NCI-H1694 treated with DMSO at 0.1 percent for 48 hours (cell line): ENCODE results near the gene FNDC11.
"Not testable (repeated sequence)": the region's sequence is repeated elsewhere in the genome, so short reads cannot be mapped to it uniquely, and the experiment has no call there.

ENCODE experiments used
- DNase-seq: peaks from one replicate; lab custom pipeline; 2025; lab: John Stamatoyannopoulos, UW

The FNDC11 gene, protein sequence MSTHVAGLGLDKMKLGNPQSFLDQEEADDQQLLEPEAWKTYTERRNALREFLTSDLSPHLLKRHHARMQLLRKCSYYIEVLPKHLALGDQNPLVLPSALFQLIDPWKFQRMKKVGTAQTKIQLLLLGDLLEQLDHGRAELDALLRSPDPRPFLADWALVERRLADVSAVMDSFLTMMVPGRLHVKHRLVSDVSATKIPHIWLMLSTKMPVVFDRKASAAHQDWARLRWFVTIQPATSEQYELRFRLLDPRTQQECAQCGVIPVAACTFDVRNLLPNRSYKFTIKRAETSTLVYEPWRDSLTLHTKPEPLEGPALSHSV

GRCh38 chr20:63553933-63554290 lies at the start of gene FNDC11:
FNDC11 (plus strand) TSS chr20:63554159; CDS start chr20:63555664, 1,505 bp downstream.
- DNase-seq, result no peak

DNA sequence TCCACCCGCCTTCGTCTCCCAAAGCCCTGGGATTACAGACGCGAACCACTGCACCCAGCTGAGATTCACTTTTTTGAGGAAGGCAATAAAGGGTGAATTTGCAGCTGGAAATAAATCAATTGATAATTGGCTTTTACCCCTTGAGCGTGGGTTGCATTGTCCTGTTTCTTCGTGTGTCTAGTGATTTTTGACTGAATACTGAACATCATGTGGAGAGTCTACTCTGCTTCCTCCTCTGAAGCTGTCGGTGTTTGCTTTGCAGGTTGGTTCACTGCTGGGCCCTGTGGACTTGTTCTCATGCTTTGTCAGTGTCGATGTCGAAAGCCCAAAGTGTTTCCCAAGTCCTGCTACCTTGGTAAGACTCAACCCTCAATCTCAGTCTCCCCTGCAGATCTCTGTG lies 49.3 kb upstream of the FNDC11 start:
- DNase-seq, result no peak

DNA sequence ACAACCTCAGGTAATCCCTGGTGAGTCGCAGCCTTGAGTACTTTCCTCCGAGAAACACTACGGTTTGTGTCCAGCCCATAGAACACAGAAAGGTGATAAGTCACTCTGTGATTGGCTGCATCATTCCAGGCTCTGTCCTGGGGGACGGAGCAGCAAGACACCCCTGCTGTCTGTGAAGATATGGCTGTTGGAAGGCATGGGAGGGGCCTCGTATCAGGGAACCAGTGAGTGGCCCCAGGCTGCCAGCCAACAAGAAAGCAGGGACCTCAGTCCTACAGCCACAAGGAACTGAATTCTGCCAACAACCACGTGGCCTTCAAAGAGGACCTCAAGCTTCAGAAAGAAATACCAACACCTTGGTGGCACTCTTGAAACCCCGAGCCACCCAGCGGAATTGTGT lies 48.7 kb upstream of the FNDC11 start:
- DNase-seq, result no peak

DNA sequence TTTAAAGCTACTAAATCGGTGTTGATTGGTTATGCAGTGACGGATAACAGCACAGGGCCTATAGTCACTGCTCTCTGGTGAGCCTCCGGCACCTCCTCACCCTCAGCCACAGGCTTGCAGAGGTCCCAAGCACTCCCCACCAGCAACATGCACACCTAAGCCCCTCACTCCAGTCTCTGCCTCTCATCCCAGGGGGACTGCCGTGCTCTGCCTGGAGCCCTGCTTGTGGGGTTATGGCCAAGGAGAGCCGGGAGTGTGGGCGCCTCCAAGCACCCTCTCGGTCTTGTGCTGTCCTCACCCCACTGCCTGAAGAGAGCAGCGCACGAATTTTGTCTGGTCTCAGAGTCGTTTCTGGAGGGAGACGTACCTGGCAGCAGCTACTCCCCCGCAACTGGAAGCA lies 48.2 kb upstream of the FNDC11 start:
- DNase-seq, result no peak

GRCh38 chr20:63507083-63507743 lies 46.7 kb upstream of the FNDC11 start:
- no peak for DNase-seq

GRCh38 chr20:63508072-63508768 lies 45.7 kb upstream of the FNDC11 start:
- no peak for DNase-seq

DNA sequence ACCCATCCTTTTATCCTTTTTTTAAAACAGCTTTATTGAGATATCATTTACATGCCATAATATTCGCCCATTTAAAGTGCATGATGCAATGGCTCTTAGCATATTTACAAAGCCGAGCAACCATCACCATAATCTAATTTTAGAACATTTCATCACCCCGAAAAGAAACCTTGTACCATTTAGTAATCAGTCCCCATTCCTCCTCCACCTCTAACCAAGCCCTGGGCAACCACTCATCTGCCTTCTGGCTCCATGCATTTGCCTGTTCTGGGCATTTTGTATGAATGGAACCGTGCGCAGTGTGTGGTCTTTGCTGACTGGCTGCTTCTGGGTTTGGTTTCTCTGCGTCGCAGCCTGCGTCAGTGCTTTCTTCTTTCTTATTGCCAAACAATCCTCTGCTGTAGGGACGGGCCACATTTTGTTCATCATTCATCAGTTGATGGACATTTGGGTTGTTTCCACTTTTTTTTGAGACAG lies 44.8 kb upstream of the FNDC11 start:
- no peak for DNase-seq

- no peak for DNase-seq
Observed at GRCh38 chr20:63513207-63513606, 40.8 kb upstream of the FNDC11 start.

- not testable (repeated sequence) for DNase-seq
Observed at GRCh38 chr20:63514520-63514919, 39.4 kb upstream of the FNDC11 start.

DNA sequence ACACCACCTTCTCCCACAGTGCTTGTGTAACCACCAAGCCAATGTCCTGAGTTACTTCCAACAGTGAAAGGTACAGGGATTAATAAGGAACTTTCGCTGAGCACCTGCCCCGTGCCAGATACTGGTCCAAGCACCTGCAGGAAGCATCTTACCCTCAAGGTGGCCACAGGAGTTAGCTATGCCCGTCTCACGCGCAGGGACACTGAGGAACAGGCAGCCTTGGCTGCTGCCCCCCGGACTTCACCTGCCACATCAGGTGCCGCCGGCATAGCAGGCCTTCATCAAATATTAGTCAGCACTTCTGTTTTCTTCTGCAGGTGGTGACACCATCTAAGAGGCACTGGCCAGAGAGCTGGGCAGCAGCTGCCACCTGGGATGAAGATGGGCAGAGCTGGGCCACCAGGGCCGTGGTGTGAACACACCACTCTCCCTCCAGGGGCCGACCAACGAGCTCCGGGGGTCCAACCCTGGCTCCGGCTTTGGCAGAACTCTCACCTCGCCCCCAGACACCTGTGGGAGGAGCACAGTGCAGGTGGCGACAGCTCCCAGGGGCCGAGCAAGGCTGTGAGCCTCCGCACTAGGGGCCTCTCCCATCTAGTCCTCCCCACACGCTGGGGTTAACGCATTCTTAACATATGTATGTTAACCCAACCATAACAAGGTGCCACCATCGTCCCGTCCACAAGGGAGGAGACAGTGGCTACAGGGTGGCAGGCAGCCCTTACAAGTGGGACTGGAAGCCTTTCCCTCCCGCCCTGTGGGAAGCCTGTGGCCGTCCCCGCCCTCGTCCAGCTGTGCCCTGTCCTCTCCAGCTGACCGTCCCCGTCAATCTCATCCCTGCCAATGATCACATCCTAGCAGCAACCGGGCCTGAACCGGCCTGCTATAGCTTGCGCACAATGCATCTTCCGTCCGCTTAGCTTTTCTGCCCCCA lies 36.3 kb upstream of the FNDC11 start:
- DNase-seq, result no peak

GRCh38 chr20:63518351-63518861 lies 35.6 kb upstream of the FNDC11 start:
- DNase-seq, result no peak

GRCh38 chr20:63518946-63519667 lies 34.9 kb upstream of the FNDC11 start:
- no peak for DNase-seq

DNA sequence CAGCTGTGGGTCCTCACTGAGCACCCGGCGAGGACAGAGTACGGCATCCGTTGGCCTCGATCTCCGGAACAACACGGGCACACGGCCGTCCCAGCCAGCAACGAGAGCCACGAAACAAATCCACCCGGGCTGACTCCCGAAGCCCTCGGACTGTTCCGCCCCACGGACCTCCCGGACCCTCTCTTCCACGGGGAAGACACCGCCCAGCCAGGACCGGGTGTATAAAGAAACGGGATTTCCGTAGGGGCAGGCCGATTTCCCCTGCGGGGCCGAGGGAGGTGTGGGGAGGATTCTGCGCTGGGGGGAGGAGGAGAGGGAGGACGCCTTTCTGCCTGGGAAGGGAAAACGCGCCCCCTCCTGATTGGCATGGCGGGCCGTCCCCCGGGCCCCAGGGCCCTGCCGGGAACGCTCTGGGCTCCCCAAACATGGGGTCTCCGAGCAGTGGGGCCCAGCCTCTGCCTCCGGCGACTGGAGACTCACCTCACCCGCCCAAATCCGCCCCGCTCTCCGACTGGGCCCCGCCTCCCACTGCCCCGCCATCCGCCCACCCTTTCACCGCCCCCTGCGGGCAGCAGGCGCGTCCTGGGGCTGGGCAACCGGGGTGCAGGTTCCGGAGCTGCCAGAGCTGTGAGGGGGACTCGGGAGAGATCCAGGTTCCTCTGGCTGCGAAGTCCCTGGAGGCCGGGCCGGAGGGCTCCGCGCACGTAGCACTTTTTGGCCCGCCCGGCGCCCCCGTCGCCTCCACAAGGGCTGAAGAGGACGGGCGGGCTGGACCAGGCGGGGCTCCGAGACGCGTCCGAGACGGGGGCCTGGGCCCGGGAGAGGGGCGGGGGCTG lies 34.1 kb upstream of the FNDC11 start:
- DNase-seq, result no peak

DNA sequence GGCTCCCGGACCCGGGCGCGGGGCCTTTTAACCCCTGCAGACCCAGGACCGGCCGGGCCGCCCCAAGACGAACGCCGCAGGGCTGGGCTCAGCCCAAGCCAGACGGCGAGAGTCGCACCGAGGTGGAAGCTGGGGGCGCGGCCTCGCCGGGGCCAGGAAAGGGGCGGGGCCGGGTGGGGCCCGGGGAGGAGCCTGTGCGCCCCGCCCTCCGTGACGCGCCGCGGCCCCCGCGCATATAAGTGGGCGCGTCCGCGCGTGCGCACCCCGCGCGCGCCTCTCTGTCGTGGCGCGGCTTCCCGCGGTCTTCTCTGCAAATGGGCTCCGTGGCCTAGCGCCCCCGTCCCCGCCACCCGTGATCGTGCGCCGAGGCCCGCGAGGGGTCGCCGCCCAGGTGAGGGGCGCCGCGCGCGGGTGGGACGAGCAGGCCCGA lies 33.4 kb upstream of the FNDC11 start, which contains the start of gene PPDPF:
TSS of gene PPDPF (plus strand) at position 262 of the 430 bp plus-strand sequence. CDS start 544 bp downstream, outside the sequence.
- peak; percentile 32 for DNase-seq

DNA sequence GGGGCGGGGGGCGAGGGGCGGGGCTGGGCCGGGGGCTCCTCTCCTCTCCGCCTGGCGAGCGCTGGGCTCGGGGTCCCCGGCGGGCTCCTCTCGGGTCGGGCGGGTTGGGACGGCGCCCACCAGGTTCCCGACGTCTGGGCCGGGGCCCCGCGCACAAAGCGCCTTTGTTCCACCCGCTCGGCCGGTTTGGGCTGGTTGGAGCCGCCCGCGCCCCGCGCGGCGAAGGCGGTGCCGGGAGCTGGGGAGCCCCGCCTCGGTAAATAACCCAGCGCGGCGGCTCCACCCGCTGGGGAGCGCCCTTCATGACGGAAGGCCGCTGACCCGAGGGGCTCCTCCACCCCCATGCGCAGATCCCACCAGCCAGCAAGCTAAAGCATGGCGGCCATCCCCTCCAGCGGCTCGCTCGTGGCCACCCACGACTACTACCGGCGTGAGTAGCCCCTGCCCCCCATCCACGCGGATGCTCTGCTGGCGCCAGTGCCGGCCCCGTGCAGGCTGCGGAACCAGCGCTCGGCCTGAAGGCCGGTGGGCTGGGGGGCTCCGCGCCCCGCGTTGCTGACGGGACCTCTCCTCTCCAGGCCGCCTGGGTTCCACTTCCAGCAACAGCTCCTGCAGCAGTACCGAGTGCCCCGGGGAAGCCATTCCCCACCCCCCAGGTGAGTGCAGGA lies 32.9 kb upstream of the FNDC11 start:
- no peak for DNase-seq

DNA sequence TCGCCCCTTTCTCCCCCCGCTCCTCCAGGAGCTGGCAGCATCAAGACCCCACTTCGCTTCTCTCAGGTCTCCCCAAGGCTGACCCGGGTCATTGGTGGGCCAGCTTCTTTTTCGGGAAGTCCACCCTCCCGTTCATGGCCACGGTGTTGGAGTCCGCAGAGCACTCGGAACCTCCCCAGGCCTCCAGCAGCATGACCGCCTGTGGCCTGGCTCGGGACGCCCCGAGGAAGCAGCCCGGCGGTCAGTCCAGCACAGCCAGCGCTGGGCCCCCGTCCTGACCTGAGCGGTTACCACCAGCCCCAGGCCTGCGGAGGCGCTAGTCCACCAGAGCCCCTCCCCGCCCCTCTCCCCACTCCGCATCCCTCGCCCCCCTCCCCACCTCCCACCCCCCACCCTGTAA lies 32.4 kb upstream of the FNDC11 start:
- no peak for DNase-seq

GRCh38 chr20:63522091-63522868 lies 31.7 kb upstream of the FNDC11 start:
- DNase-seq, result no peak

DNA sequence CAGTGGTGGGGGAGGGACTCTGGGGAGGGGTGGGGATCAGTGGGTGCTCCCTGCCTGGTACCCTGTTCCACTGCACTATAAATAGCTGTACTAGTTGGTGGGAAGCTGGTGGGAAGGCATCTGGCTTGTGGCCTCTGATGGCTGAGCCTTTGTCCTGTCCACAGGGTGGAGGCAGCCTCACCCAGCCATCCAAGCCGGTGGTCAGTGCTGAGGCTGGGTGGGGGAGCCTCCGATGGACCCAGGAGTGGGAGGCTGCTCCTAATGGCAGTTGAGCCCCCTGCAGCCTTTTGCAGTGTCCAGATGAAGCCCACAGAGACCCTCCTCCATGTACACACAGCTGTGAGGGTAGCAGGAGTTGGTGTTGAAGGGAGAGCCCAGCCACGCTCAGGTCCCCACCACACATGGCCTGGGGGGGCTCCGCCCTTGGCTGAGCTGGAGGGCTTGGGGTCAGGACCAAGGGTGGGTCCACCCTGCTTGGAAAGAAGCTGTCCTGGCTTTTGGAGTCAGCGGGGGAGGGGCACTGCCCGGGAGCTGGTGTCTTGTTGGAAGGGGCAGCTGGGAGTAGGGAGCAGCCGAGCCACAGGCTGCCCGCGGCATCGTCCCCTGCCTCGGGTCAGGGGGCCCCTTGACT lies 30.9 kb upstream of the FNDC11 start:
- DNase-seq, result no peak
